WTC11 (cell line): ENCODE results near the gene IL12RB2. TPM values are rescaled to one million over a fixed set of nuclear protein-coding genes. Genes with fewer than 3 reads are reported as not detected.

Experiments
- ATAC-seq: fragments of 200-7000 bp; cut with Tn5 transposase; 2 replicates; pipeline ENCODE4 v1.10.0; 2021; ENCODE audit warnings: mild to moderate bottlenecking, moderate library complexity
- CTCF ChIA-PET: fragments of 300-600 bp; sonication (Branson Sonifier 250); formaldehyde crosslinking; loops from one replicate; lab custom pipeline; 2021; ENCODE audit warnings: antibody characterized with exemption; lab: Charles Lee
- POLR2A ChIA-PET: fragments of 350-600 bp; sonication (Branson Sonifier 250); formaldehyde crosslinking; loops from one replicate; lab custom pipeline; 2021; ENCODE audit warnings: antibody characterized with exemption; lab: Charles Lee
- DNase-seq: peaks from one replicate; pipeline ENCODE4 v3.0.0; 2021; ENCODE audit warnings: low spot score
- H3K27ac Mint-ChIP-seq: 2 replicates; pipeline ENCODE4 v1.8.0; 2021; ENCODE audit warnings: mixed read lengths
- H3K27me3 Mint-ChIP-seq: 2 replicates; pipeline ENCODE4 v1.8.0; 2021; ENCODE audit warnings: low read depth, mild to moderate bottlenecking, moderate library complexity, mixed read lengths
- H3K36me3 Mint-ChIP-seq: 2 replicates; pipeline ENCODE4 v1.8.0; 2021; ENCODE audit warnings: mixed read lengths
- H3K4me1 Mint-ChIP-seq: 2 replicates; pipeline ENCODE4 v1.8.0; 2022; ENCODE audit warnings: mixed read lengths
- H3K4me3 Mint-ChIP-seq: 2 replicates; pipeline ENCODE4 v1.8.0; 2021; ENCODE audit warnings: mild to moderate bottlenecking, moderate library complexity, mixed read lengths
- H3K9me3 Mint-ChIP-seq: 2 replicates; pipeline ENCODE4 v1.8.0; 2021; ENCODE audit warnings: mixed read lengths
- AR ChIP-seq: fragments of 250-450 bp; sonication (Bioruptor Pico); IDR thresholded peaks from 2 replicates; pipeline ENCODE4 v1.9.0; 2021; ENCODE audit warnings: mild to moderate bottlenecking
- ATF1 ChIP-seq: sonication (generic); formaldehyde crosslinking; IDR thresholded peaks from 2 replicates; pipeline ENCODE4 v1.8.1; 2023; ENCODE audit warnings: mild to moderate bottlenecking, moderate library complexity, missing genetic modification reagents
- ATF3 ChIP-seq: sonication (generic); formaldehyde crosslinking; conservative IDR thresholded peaks from 2 replicates; pipeline ENCODE4 v1.8.1; 2022; ENCODE audit warnings: mild to moderate bottlenecking, missing genetic modification reagents
- E2F5 ChIP-seq: sonication (generic); formaldehyde crosslinking; IDR thresholded peaks from 2 replicates; pipeline ENCODE4 v1.8.1; 2022; ENCODE audit warnings: mild to moderate bottlenecking, moderate library complexity, missing genetic modification reagents
- ELF4 ChIP-seq: sonication (generic); formaldehyde crosslinking; IDR thresholded peaks from 2 replicates; pipeline ENCODE4 v1.8.1; 2022; ENCODE audit warnings: low read depth, mild to moderate bottlenecking, moderate library complexity, missing genetic modification reagents
- ERG ChIP-seq: fragments of 250-450 bp; sonication (Bioruptor Pico); IDR thresholded peaks from 2 replicates; pipeline ENCODE4 v1.8.0; 2021; ENCODE audit warnings: mild to moderate bottlenecking
- ESRRA ChIP-seq: sonication (generic); formaldehyde crosslinking; IDR thresholded peaks from 2 replicates; pipeline ENCODE4 v1.8.1; 2022; ENCODE audit warnings: mild to moderate bottlenecking, missing genetic modification reagents, borderline replicate concordance
- FOXP1 ChIP-seq: sonication (generic); formaldehyde crosslinking; IDR thresholded peaks from 2 replicates; pipeline ENCODE4 v1.8.0; 2022; ENCODE audit warnings: missing genetic modification reagents, mild to moderate bottlenecking, moderate library complexity, borderline replicate concordance
- NFE2L1 ChIP-seq: sonication (generic); formaldehyde crosslinking; IDR thresholded peaks from 2 replicates; pipeline ENCODE4 v1.8.1; 2023; ENCODE audit warnings: missing genetic modification reagents
- NR2C2 ChIP-seq: sonication (generic); formaldehyde crosslinking; IDR thresholded peaks from 2 replicates; pipeline ENCODE4 v1.8.0; 2022; ENCODE audit warnings: mild to moderate bottlenecking, missing genetic modification reagents
- RELA ChIP-seq: sonication (generic); formaldehyde crosslinking; IDR thresholded peaks from 2 replicates; pipeline ENCODE4 v1.8.1; 2022; ENCODE audit warnings: missing genetic modification reagents, mild to moderate bottlenecking, borderline replicate concordance
- TCF7 ChIP-seq: sonication (generic); formaldehyde crosslinking; IDR thresholded peaks from 2 replicates; pipeline ENCODE4 v1.8.0; 2022; ENCODE audit warnings: mild to moderate bottlenecking, low read depth, missing genetic modification reagents, moderate library complexity
- ZBTB43 ChIP-seq: sonication (generic); formaldehyde crosslinking; IDR thresholded peaks from 2 replicates; pipeline ENCODE4 v1.8.1; 2023; ENCODE audit warnings: mild to moderate bottlenecking, missing genetic modification reagents
- ZMAT4 ChIP-seq: fragments of 250-450 bp; sonication (Bioruptor Pico); IDR thresholded peaks from 2 replicates; pipeline ENCODE4 v1.9.0; 2021; ENCODE audit warnings: mild to moderate bottlenecking
- ZNF219 ChIP-seq: sonication (generic); formaldehyde crosslinking; IDR thresholded peaks from 2 replicates; pipeline ENCODE4 v1.8.0; 2023; ENCODE audit warnings: missing genetic modification reagents, mild to moderate bottlenecking, borderline replicate concordance
- ZNF396 ChIP-seq: fragments of 250-450 bp; sonication (Bioruptor Pico); IDR thresholded peaks from 2 replicates; pipeline ENCODE4 v1.8.0; 2021; ENCODE audit warnings: mild to moderate bottlenecking, moderate library complexity, borderline replicate concordance
- ZNF425 ChIP-seq: fragments of 250-450 bp; sonication (Bioruptor Pico); conservative IDR thresholded peaks from 2 replicates; pipeline ENCODE4 v1.9.0; 2021; ENCODE audit warnings: mild to moderate bottlenecking
- ZSCAN18 ChIP-seq: fragments of 250-450 bp; sonication (Bioruptor Pico); IDR thresholded peaks from 2 replicates; pipeline ENCODE4 v2.1.2; 2022; ENCODE audit warnings: mild to moderate bottlenecking, moderate library complexity
- total RNA-seq: library from RNA; stranded (reverse); gene quantifications from 3 replicates; pipeline ENCODE4 v1.2.3, GENCODE V29; 2021

The IL12RB2 gene
- total RNA-seq, 1 experiment from 2014 or later = 0.81 TPM

- TF ChIP-seq ZNF425 (CRISPR knock-in tag) (no peak), ZBTB43 (no peak)
These were observed 15.4 kb downstream of the IL12RB2 start (continued) for GRCh38 chr1:67323087-67323486.

- Mint-ChIP-seq H3K4me1 (peaks cover 6% of the 10 kb centered on the region), H3K36me3 (no peaks in the 10 kb centered on the region), H3K27ac (no peak overlapping the region), H3K27me3 (peaks cover 4% of the 10 kb centered on the region; the same call in 1 of the 2 replicates), H3K9me3 (peaks cover 4% of the 10 kb centered on the region)
- CTCF ChIA-PET = no interaction called here
- POLR2A ChIA-PET = no interaction called here
- TF ChIP-seq FOXP1 (CRISPR knock-in tag) (no peak), E2F5 (CRISPR knock-in tag) (no peak), ZSCAN18 (CRISPR knock-in tag) (no peak), RELA (no peak), NFE2L1 (CRISPR knock-in tag) (no peak), ELF4 (CRISPR knock-in tag) (no peak), ATF1 (CRISPR knock-in tag) (no peak), ZNF396 (CRISPR knock-in tag) (no peak)
- TF ChIP-seq, all 79 proteins: peak for 0
- no peak overlapping the region for H3K4me3 Mint-ChIP-seq
- no peak for ATAC-seq
- DNase-seq = no peak
These were observed 16.4 kb downstream of the IL12RB2 start for GRCh38 chr1:67324068-67324467.

GRCh38 chr1:67327864-67328466, 20.3 kb downstream of the IL12RB2 start:
- ChIA-PET CTCF (no interaction called here), POLR2A (no interaction called here)
- Mint-ChIP-seq H3K4me1 (peaks cover 10% of the 10 kb centered on the region), H3K27ac (no peak overlapping the region), H3K9me3 (no peaks in the 10 kb centered on the region), H3K27me3 (no peaks in the 10 kb centered on the region; the same call in 1 of the 2 replicates), H3K4me3 (no peak overlapping the region), H3K36me3 (no peaks in the 10 kb centered on the region)
- ATAC-seq = no peak
- no peak for DNase-seq
- TF ChIP-seq ZMAT4 (CRISPR knock-in tag) (no peak), AR (no peak), ERG (CRISPR knock-in tag) (no peak), NR2C2 (no peak), ESRRA (CRISPR knock-in tag) (no peak), ZNF219 (no peak), TCF7 (CRISPR knock-in tag) (no peak), ATF3 (CRISPR knock-in tag) (no peak)
